Choroid plexus epithelial cell (primary cell): Measurements from ENCODE around the gene NFKBIE.

Source experiments
- DNase-seq: peaks from one replicate; pipeline ENCODE4 v3.0.0-alpha.2; 2010; ENCODE audit warnings: low read depth
- H3K4me3 ChIP-seq: 2 replicates; pipeline ENCODE4 v1.5.1; 2011; ENCODE audit warnings: low read depth, mild to moderate bottlenecking, control low read depth, low read length, moderate library complexity
- CTCF ChIP-seq: conservative IDR thresholded peaks from 2 replicates; pipeline ENCODE4 v1.5.1; 2011; ENCODE audit warnings: low read depth, mild to moderate bottlenecking, control low read depth, inconsistent platforms, low read length, moderate library complexity

NFKBIE gene

DNA sequence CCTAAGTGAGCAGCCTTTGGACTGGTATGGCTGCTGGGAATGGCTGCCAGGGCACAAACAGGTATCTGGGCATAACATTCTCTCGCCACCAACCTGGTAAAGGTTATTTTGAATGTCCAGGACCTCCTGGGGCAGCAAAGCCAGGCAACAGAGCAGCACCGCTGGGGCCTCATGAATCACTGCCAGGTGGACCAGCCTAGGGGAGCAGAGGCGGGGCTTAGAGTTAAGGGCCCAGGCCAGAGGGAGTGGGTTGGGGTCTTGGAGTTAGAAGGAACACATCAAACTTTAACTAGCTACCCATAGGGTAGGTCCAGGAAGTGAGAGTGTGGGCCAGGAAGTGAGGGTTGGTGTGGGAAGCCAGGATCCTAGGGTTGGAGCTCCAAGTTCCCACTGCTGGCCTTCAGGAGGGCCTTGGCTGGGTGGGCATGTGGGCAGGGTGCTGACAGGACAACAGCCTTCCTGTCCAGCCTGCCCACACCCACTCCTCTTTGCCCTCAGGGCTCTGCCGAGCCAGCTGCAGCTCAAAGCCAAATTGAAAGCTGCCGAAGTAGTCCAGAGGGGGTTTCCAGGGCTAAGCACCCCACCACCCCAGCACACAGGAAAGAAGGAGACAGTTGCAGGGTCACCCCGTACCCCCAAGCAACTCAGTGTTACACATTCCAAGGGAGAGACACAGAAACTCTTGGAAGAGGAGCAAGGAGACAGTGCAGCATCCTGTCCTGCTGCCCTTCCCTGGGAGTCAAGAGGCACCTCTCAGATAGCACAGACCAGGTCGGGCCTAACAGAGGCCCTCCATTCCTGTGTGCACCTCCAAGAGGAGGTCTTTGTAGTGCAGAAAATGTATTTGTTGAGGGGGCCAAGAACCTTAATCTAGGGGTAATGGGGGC is 2.6 kb downstream of the NFKBIE start:
- no peak for DNase-seq
- peak overlapping the region; percentile 75 for H3K4me3 ChIP-seq
- TF ChIP-seq CTCF, result no peak

DNA sequence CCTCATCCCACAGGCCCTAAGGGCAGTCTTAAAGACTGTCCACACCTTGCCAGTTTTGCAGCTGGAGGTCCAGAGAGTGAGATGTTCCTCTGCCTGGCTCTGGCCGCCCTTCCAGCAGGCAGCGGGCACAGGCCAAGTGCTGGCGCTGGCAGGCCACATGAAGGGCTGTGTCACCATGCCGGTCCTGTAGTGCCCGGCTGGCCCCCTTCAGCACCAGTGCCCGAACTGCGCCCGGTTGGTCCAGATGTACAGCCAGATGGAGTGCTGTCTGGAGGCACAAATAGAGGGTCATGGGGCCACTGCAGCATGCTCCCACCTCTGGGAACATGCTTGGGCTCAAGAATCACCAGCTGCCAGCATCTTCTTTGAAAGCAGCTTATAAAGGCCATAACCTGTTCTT is 3.8 kb downstream of the NFKBIE start:
- TF ChIP-seq CTCF, result no peak

DNA sequence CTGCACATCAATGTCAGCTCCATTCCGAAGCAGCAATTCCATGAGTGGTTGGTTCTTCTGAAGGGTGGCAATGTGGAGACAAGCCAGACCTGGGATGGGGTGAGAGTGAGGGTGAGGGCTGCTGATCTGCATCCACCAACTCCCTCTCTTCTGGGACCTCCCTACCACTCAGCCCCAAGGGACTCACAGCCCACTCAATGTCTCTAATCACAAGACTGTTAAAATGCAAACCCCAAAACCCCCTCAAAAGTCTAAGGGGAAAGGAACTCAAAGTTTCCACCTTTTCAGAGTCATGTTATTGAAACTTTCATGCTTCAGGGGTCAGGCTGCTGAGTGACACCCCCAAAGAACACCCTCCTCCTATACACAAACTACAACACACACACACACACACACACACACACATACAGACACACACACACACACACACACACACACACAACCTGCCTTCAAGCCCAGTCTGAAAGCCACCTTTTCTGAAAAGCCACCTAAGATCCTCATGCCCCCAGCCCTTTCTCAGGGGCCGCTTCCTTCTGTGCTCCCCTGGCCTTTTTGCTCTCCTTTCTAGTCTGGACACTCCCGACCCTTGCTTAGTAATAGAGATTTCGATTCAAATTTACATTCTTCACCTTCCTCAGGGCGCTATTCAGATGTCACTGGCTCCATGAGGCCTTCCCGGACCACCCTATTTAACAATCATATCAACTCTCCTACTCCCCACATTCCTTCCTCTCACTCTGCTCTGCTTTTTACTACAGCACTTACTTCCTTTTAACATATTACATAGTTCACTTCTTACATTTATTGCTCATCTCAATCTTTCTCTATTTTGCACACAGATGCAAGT is 4.7 kb downstream of the NFKBIE start:
- H3K4me3 ChIP-seq, result no peak overlapping the region
- TF ChIP-seq CTCF, result no peak
- no peak for DNase-seq

More for the DNA sequence above, 3.8 kb downstream of the NFKBIE start:
- no peak for DNase-seq
- no peak overlapping the region for H3K4me3 ChIP-seq

- H3K4me3 ChIP-seq, result no peak overlapping the region
- TF ChIP-seq CTCF, result no peak
- no peak for DNase-seq
Measured at GRCh38 chr6:44260011-44260410, 5.3 kb downstream of the NFKBIE start.

DNA sequence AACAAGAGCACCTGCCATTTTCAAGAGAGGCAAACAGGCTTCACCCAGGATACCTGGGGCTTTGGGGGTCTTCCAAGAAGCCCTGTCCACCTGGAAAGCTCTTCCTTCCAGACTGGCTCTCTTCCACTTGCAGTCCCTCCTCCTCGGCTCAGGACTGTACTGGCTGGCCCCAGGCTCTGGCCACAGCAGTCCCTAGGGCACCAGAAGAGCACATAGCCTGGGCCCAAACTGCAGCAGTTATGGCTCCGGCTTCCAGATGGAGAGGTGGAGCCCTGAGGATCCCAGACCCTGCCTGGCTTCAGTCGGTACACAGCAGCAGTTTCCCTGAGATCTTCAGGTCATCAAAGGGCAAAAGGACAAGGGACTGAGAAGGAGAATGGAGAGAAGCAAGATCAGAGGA is 6.4 kb downstream of the NFKBIE start:
- no peak for TF ChIP-seq CTCF
- H3K4me3 ChIP-seq, result no peak overlapping the region
- DNase-seq, result no peak

GRCh38 chr6:44258325-44258863 is 7.0 kb downstream of the NFKBIE start:
- no peak overlapping the region for H3K4me3 ChIP-seq
- TF ChIP-seq CTCF, result no peak
- no peak for DNase-seq
